Fibroblast of upper back skin (primary cell): ENCODE results near the gene CKS2.
"Not testable (repeated sequence)": the region's sequence is repeated elsewhere in the genome, so short reads cannot be mapped to it uniquely, and the experiment has no call there.

Experiments used
- DNase-seq: peaks from one replicate; pipeline ENCODE4 v3.0.0-alpha.2; 2013

Gene CKS2

DNA sequence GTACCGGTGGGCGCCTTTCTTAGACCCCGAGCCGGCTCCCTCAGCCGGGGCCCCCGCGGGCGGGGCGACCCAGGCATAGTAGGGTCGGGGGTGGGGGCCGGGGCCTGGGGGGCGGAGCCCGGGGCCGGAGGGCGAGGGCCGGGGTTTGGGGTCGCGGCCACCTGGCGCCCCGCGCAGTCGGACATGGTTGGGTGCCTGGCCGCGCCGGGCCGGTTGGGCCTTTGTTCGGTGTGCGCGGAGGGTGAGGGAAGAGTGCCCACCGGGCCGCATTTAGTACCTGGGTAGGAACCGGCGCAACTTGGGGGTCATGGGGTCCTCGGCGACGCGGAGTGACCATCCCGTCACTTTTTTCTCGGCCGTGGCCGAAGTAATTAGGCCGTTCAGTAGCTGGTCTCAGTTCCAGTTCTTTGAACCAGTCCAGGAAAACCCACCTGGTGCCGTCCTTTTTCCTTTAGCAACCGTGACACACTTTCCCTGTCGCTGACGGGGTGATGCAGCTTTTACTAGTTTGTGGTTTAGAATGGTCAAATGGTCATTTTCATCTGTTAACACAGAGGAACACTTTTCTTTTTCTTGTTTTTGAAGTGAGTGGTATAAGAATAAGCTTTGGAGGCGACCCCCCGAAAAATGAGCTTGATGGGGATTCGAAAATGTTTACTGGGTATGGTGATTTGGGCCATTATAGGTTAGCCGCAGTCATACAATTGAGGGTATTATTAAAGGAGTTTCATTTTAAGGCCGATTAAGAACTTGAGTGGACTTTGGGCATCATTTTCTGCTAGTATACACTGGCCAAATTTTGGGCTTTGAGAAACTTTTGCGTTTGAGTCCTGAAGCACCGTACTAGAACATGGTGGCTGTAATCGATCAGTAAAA lies 589 bp downstream of the CKS2 start:
- no peak for DNase-seq

- no peak for DNase-seq
Measured at GRCh38 chr9:89312222-89312571, 1.2 kb downstream of the CKS2 start.

GRCh38 chr9:89313842-89314241 lies 2.8 kb downstream of the CKS2 start:
- peak; percentile 35 for DNase-seq

DNA sequence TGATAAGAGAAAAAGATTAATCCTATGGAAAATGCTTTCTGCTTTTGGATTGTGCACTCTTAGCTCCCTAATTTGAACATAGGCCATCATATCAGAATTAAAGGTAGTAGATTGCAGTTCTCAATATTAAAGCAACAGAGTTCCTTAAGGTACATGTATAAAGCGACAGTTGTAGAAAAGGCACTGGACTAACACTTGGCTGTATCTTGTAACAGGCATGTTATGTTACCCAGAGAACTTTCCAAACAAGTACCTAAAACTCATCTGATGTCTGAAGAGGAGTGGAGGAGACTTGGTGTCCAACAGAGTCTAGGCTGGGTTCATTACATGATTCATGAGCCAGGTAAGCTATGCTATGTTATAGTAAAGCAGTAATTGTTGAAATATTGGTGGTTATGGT lies 4.0 kb downstream of the CKS2 start:
- no peak for DNase-seq

DNA sequence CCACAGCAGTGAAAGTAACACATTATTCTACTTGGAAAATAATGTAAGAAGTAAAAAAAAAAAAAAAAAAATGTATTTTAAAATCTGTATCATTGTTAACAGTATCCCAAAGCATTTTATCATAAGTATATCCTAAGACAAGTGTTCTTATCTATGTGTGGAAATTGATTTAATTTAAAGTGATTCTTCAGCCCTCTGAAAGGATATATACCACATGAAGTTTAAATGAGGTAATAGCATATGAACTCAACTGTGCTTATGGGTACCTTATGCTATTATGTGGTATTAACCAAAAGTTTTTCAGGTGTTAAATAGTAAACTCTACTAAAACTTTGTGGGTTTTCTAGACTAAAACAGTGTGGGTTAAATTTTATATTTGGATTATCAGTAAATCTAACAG lies 4.5 kb downstream of the CKS2 start:
- no peak for DNase-seq

DNA sequence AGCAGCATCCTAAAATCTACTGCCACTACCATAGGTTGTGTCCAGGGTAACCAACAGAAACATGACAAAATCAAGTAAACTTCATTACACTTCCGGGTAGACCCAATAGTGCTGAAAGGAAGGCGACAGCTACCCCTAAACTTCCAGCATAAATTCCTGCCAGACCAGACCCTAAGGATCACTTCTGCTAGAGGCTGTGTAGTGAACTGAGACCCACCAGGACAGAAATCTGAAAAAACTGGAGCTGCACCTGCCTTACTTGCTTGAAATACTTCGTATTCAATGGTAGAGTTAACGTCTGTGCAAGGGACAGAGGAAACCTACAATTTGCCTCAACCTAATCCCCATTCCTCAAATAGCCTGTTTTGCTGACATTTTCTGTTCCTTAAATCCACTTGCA lies 6.3 kb downstream of the CKS2 start:
- no peak for DNase-seq

DNA sequence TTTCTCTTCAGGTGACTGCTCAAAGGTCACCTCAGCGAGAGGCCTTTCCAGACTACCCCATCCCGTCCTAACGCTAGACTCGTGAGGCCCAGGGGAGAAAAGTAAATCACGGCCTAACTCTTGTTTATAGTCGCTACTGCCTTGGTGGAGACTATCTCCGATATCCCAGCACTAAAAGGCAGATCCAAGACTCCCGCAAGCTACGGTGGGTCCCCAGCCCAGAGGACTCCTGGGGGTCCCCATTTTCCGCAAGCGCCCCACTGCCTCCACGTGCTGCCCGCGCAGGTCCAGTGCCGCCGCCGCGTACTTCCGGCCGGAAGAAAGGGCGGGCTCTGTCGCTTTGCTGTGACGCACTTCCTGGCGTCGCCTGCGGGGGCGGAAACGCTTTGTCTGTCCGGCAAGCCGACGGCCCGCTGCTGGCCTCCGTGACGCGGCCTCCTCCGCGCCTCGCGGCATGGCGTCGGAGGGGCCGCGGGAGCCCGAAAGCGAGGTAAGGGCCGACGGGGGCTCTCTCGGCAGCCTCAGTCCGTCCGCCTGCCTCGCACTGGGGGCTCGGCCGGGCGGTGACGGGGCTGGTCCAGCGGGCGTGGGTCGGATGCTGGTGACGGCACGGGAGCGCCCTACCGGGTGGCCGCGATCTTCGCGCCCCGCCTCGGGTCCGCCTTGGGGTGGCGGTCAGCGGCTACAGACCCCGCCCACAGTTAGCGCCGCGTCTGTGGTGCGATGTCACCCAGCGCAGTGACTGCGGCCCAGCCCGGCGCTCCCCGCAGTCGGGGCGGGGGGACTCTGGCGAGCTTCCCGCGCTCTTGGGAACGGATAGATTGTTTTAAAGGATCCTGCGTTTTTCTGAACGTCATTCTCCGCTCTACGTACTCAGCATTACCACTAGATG lies 7.4 kb downstream of the CKS2 start, which contains the start of gene SECISBP2:
TSS of gene SECISBP2 (plus strand) at position 378 of the 892 bp plus-strand sequence. CDS start at position 455, 77 bp downstream.
- DNase-seq: peak; percentile 98

- no peak for DNase-seq
Measured at GRCh38 chr9:89319015-89319905, 8.3 kb downstream of the CKS2 start.

DNA sequence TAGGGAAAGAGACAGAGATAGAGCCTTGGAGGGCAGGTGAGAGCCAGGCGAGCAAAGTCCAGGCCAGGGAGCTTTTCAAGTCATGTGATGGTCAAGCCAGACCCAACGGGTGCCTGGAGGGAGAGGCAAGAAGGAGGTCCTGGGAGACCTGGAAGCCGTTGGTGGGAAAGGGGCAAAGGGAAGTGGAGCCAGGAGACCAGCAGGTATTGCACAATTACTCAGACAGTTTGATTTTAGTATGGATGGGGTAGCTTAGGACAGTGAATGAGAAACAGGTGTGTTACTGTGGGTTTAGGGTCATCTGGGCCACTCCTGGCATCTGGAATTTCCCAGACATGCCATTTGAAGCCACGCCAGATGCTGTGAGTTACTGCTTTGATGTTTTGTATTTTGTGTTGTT lies 12.4 kb downstream of the CKS2 start:
- peak; percentile 22 for DNase-seq

- DNase-seq: no peak
Measured at GRCh38 chr9:89325733-89326132, 14.7 kb downstream of the CKS2 start.

GRCh38 chr9:89328064-89328463 lies 17.1 kb downstream of the CKS2 start:
- DNase-seq: no peak

- DNase-seq: no peak
Measured at GRCh38 chr9:89329917-89330316, 18.9 kb downstream of the CKS2 start.

- no peak for DNase-seq
Measured at GRCh38 chr9:89330513-89330912, 19.5 kb downstream of the CKS2 start.

- no peak for DNase-seq
Measured at GRCh38 chr9:89339807-89340206, 28.8 kb downstream of the CKS2 start.

- DNase-seq: no peak
Measured at GRCh38 chr9:89340332-89340731, 29.3 kb downstream of the CKS2 start.

DNA sequence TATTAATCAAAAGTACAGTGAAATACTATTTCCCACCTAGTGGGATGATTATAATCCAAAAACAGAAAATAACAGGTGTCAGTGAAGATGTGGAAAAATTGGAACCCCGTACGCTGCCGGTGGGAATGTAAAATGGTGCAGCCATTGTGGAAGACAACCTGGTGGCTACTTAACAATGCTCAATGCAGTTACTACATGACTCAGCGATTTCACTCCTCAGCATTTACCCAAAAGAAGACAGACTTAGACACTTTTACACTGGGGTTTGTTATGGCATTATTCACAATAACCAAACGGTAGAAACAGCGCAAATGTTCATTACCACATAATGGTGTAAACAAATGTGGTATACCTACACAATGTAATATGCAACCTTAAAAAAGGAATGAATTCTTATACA lies 31.2 kb downstream of the CKS2 start:
- no peak for DNase-seq

- DNase-seq: no peak
Measured at GRCh38 chr9:89342948-89343347, 32.0 kb downstream of the CKS2 start.

DNA sequence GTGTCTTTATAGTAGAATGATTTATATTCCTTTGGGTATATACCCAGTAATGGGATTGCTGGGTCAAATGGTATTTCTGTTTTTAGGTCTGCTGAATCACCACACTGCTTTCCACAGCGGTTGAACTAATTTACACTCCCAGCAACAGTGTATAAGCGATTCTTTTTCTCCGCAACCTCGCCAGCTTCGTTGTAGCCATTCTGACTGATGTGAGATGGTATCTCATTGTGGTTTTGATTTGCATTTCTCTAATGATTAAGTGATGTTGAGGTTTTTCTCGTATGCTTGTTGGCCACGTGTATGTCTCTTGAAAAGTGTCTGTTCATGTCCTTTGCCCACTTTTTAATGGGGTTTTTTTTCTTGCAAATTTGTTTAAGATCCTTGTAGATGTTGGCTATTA lies 32.8 kb downstream of the CKS2 start:
- not testable (repeated sequence) for DNase-seq

- no peak for DNase-seq
Measured at GRCh38 chr9:89345476-89345875, 34.5 kb downstream of the CKS2 start.

DNA sequence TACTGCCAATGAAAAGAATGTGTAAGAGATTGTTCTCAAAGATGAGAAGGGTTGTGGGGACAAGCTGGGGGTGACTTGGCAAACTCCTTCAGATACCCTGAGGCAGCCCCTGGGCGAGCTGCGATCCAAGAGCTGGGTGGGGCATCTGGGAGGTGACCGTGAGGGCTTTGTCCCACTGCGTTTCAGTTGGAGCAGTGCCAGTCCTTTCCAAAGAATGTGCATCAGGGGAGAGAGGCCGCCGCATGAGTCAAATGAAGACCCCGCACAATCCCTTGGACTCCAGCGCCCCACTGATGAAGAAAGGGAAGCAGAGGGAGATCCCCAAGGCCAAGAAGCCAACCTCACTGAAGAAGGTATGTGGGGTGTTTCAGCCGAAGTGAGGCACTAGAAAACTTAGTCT lies 35.7 kb downstream of the CKS2 start:
- DNase-seq: no peak

GRCh38 chr9:89347651-89348050 lies 36.7 kb downstream of the CKS2 start:
- DNase-seq: no peak

DNA sequence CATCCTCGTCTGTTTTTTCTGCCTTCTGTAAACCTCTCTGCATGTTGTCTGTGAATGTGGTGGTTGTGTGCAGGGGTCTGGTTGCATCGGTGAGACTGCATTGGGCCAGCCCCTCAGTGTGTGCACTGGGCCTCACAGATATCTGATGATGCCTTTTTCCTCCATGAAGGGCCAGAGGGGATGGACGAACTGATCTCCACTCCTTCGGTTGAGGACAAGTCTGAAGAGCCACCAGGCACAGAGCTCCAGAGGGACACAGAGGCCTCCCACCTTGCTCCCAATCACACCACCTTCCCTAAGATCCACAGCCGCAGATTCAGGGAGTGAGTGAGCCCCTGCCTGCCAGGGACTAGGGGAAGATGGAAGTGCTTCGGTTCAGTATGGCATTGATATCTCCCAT lies 38.6 kb downstream of the CKS2 start:
- DNase-seq: no peak

- DNase-seq: no peak
Measured at GRCh38 chr9:89350988-89351557, 40.1 kb downstream of the CKS2 start.
